ENCODE measurements around the gene SLC25A20.

Gene SLC25A20

DNA sequence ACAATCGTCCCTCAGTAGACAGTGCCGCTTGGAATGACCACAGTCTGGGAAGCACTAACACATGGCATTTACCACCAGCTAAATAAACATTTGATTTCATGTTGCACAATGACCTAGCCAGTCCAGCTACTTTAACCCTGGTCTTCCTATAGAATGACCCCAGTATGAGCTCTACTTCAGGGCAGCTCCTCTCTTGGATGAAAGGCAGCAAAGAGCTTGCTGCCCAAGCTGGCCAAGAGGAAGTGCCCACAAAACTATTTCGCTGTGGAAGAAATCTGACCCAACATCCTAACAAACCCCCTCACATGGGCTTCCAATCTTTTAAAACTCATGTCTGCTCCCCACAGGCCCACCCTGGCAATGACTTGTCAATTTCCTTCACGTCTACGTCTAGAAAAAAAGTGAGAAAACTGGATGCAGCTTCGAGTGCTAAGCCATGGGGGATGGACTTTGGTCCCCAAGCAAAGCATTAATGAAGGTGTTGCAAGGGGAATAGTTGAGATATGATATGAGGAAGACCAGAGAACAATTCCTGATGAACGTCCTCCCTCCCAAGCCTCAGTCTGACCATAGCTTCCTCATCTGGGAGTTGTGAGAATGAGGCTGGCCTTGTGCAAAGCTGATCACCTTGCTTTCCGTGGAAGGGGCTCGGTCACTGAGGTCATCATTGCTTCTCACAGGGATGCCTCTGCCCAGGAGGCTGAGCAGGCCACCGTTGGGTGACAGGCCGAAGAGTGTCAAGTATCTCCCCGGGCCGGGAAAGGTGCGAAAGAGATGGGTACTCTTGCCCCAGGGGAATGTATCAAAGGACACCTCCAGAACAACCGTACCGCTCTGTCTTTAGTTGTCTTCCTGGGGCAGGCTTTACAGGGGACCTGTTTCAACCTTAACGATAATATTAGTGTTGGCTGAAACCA lies 964 bp downstream of the SLC25A20 start:
- Histone ChIP-seq H3K4me2 (ENCODE audit: low read length) (peak overlapping the region; percentile 71), H3K9me3 (ENCODE audit: control insufficient read depth, low read length) (no peaks in the 10 kb centered on the region), H3K9ac (no peak overlapping the region), H3K27me3 (ENCODE audit: control insufficient read depth, insufficient read depth, low read length) (no peaks in the 10 kb centered on the region), H3K36me3 (ENCODE audit: control insufficient read depth, insufficient read depth, low read length) (no peaks in the 10 kb centered on the region), H3K4me1 (peaks cover 12% of the 10 kb centered on the region), H3K27ac (peak overlapping the region; percentile 68), H3K4me3 (ENCODE audit: low read depth, low read length) (peak overlapping the region; percentile 79), H2AFZ (peak overlapping the region; percentile 94), H3K79me2 (peaks cover 7% of the 10 kb centered on the region)
- TF ChIP-seq, protein P1, sequence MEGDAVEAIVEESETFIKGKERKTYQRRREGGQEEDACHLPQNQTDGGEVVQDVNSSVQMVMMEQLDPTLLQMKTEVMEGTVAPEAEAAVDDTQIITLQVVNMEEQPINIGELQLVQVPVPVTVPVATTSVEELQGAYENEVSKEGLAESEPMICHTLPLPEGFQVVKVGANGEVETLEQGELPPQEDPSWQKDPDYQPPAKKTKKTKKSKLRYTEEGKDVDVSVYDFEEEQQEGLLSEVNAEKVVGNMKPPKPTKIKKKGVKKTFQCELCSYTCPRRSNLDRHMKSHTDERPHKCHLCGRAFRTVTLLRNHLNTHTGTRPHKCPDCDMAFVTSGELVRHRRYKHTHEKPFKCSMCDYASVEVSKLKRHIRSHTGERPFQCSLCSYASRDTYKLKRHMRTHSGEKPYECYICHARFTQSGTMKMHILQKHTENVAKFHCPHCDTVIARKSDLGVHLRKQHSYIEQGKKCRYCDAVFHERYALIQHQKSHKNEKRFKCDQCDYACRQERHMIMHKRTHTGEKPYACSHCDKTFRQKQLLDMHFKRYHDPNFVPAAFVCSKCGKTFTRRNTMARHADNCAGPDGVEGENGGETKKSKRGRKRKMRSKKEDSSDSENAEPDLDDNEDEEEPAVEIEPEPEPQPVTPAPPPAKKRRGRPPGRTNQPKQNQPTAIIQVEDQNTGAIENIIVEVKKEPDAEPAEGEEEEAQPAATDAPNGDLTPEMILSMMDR (IDR thresholded peaks at IDR 0.05): no peak

GRCh38 chr3:48896936-48897335 lies 1.7 kb downstream of the SLC25A20 start:
- H3K27me3 ChIP-seq (ENCODE audit: control insufficient read depth, insufficient read depth, low read length): no peaks in the 10 kb centered on the region
- H3K79me2 ChIP-seq: peaks cover 12% of the 10 kb centered on the region
- peaks cover 12% of the 10 kb centered on the region for H3K4me1 ChIP-seq
- H2AFZ ChIP-seq: no peak overlapping the region
- no peak overlapping the region for H3K4me3 ChIP-seq (ENCODE audit: low read depth, low read length)
- H3K9ac ChIP-seq: no peak overlapping the region
- H3K4me2 ChIP-seq (ENCODE audit: low read length): peak overlapping the region; percentile 33
- no peaks in the 10 kb centered on the region for H3K36me3 ChIP-seq (ENCODE audit: control insufficient read depth, insufficient read depth, low read length)
- no peaks in the 10 kb centered on the region for H3K9me3 ChIP-seq (ENCODE audit: control insufficient read depth, low read length)
- peak overlapping the region; percentile 35 for H3K27ac ChIP-seq
- TF ChIP-seq, protein P1 (IDR thresholded peaks at IDR 0.05): no peak

DNA sequence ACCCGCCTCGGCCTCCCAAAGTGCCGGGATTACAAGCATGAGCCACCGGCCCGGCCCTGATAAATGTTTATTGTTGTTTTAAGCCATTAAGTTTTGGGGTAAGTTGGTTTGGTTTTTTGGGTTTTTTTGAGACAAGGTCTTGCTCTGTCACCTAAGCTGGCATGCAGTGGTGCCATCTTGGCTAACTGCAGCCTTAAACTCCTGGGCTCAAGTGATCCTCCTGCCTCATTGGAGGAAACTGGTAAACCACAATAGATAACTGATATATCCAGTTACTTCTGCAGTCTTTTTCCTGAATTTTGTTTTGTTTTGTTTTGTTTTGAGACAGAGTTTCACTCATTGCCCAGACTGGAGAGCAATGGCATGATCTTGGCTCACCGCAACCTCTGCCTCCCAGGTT lies 4.2 kb downstream of the SLC25A20 start:
- Histone ChIP-seq H3K79me2 (peaks cover 20% of the 10 kb centered on the region), H3K9me3 (ENCODE audit: control insufficient read depth, low read length) (no peaks in the 10 kb centered on the region), H3K36me3 (ENCODE audit: control insufficient read depth, insufficient read depth, low read length) (no peaks in the 10 kb centered on the region), H3K27me3 (ENCODE audit: control insufficient read depth, insufficient read depth, low read length) (no peaks in the 10 kb centered on the region), H3K4me3 (ENCODE audit: low read depth, low read length) (no peak overlapping the region), H3K4me1 (peaks cover 12% of the 10 kb centered on the region), H3K4me2 (ENCODE audit: low read length) (no peak overlapping the region), H2AFZ (no peak overlapping the region), H3K27ac (no peak overlapping the region), H3K9ac (no peak overlapping the region)
- TF ChIP-seq, protein P1 (IDR thresholded peaks at IDR 0.05): no peak

DNA sequence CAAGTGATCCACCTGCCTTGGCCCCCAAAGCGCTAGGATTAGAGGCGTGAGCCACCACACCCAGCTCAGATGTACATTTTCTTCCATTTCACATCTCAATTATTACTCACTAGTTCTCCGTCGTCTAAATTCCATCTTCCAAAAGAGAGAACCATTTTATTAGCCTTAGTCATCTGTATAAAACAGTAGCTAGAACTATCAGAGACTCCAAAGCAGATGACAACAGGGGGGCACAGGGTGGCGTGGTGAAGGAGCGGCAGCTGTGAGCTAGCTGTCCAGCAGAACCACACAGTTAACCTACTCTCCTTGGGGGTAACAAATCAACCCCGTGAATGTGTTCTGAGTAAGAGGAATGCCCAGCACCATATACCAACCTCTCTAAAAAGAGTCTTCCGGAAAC lies 7.1 kb downstream of the SLC25A20 start:
- peaks cover under 1% of the 10 kb centered on the region for H3K4me1 ChIP-seq
- H3K79me2 ChIP-seq: peaks cover 28% of the 10 kb centered on the region
- TF ChIP-seq, protein P1 (IDR thresholded peaks at IDR 0.05): no peak
- no peaks in the 10 kb centered on the region for H3K27me3 ChIP-seq (ENCODE audit: control insufficient read depth, insufficient read depth, low read length)
- H3K4me3 ChIP-seq (ENCODE audit: low read depth, low read length): no peak overlapping the region
- no peak overlapping the region for H2AFZ ChIP-seq
- H3K27ac ChIP-seq: no peak overlapping the region
- no peak overlapping the region for H3K9ac ChIP-seq
- no peaks in the 10 kb centered on the region for H3K9me3 ChIP-seq (ENCODE audit: control insufficient read depth, low read length)
- H3K36me3 ChIP-seq (ENCODE audit: control insufficient read depth, insufficient read depth, low read length): no peaks in the 10 kb centered on the region
- no peak overlapping the region for H3K4me2 ChIP-seq (ENCODE audit: low read length)
